Stimulated activated CD4-positive, alpha-beta T cell treated with anti-CD3 and anti-CD28 coated beads, Interleukin-1b, Interleukin-23, amount 100 ng/mL, for 24 hours (primary cell): ENCODE results near the gene DBF4.
"Not testable (repeated sequence)": the region's sequence is repeated elsewhere in the genome, so short reads cannot be mapped to it uniquely, and the experiment has no call there.

Source experiments
- DNase-seq, 4 experiments: peaks; one replicate each; pipeline ENCODE4 v3.0.0-alpha.2; 2020; ENCODE audit warnings: low read depth in 4 of 4, low spot score in 1 of 4

DBF4 gene

GRCh38 chr7:87882151-87882937 is 6.1 kb downstream of the DBF4 start:
- DNase-seq: no peak

GRCh38 chr7:87885018-87885417 is 8.7 kb downstream of the DBF4 start:
- DNase-seq: no peak

GRCh38 chr7:87886875-87887274 is 10.6 kb downstream of the DBF4 start:
- no peak for DNase-seq

- no peak for DNase-seq
Measured at GRCh38 chr7:87895363-87895762, 19.1 kb downstream of the DBF4 start.

DNA sequence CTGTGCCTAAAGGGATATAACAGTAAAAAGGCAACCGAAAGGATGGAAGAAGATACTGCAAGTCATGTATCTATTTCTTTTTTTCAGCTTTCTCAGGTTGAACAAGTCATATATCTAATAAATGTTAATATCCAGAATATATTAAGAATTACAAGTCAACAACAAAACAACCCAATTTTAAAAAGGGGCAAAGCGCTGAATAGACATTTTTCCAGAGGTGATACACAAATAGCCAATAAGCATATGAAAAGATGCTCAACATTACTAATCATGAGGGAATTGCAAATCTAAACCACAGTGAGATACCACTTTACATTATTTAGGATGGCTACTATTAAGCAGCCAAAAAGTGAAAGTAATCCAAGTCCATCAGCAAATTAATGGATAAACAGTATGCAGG is 23.0 kb downstream of the DBF4 start:
- no peak for DNase-seq

- DNase-seq: not testable (repeated sequence)
Measured at GRCh38 chr7:87907136-87907906, 31.0 kb downstream of the DBF4 start.

DNA sequence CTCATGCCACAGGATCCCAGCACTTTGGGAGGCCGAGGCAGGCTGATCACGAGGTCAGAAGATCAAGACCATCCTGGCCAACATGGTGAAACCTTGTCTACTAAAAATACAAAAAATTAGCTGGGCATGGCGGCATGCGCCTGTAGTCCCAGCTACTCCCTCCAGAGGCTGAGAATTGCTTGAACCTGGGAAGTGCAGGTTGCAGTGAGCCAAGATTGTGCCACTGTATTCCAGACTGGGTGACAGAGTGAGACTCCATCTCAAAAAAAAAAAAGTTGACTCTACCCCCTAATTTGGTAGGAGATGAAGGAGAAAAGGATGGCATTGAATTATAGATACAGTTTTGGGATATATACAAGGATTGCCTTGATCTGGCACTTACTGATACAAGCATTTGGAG is 32.5 kb downstream of the DBF4 start:
- DNase-seq: not testable (repeated sequence)

DNA sequence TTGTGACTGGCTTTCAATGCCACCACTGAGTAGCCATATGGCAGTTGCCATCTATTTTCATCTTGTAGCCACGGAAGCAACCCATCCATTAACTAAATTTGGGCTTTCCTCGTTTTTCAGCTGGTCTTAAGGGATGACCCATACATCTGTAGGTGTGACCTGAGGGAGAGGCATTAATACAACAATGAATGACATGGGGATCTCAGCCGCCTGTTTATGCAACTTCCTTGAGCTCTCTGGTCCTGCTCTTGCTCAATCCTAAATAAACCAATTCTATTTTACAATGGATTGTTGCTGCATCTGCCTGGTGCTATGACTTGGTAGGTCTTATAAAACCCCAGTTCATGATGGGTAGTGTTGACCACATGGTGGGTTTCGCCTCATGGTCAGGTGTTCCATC is 35.8 kb downstream of the DBF4 start:
- no peak for DNase-seq

- no peak for DNase-seq
Measured at GRCh38 chr7:87918740-87919139, 42.4 kb downstream of the DBF4 start.

DNA sequence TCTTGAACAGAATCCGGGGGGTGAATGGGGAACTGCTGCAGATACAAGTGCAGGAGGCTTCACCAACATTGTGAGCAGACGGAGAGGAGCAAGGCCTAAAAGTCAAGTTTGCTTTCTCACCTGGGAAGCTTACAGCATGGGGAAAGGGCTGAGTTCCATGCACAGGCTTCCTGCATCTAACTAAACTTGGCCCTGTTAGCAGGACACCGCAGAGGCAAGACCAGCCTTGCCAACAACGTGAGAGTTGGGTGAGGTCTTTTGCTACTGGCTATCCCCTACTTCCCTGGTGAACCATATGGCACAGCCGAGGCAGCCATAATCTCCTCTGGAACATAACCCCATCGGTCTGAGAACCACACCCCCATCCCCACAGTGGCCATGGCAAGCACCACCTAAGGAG is 43.6 kb downstream of the DBF4 start:
- no peak for DNase-seq

- DNase-seq: no peak
Measured at GRCh38 chr7:87920578-87920977, 44.3 kb downstream of the DBF4 start.

- not testable (repeated sequence) for DNase-seq
Measured at GRCh38 chr7:87922759-87923395, 46.6 kb downstream of the DBF4 start.

DNA sequence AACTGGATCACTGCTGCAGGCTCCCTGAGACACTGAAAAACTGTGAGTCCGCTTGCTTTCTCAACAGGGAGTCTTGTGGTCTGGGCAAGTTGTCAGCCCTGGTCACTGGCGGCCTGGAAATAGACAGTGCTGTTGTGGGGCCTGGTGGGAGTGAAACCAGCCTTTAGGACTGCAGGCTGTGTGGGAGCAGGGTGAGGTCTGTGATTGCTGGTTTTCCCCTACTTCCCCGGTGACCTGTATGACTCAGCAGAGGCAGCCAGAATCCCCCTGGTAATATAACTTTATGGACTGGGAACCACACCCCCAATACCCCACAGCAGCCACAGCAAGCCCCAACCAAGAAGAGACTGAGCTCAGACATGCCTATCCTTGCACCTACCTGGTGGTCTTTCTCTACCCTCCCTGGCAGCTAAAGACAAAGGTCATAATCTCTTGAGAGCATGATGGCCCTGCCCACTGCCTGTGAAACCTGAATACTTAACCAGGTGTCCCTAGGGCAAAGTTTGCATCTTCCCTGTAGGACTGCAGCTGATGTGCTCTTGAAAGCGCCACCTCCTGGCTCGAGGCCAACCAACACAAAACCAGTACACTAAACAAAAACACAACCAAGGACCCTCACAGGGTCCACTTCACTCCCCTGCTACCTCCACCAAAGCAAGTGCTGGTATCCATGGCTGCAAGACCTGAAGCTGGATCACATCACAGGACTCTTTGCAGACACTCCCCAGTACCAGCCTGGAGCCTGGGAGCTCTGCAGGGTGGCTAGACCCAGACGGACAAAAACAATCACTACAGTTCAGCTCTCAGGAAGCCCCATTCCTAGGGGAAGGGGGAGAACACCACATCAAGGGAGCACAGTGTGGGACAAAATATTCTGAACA is 50.5 kb downstream of the DBF4 start:
- no peak for DNase-seq

DNA sequence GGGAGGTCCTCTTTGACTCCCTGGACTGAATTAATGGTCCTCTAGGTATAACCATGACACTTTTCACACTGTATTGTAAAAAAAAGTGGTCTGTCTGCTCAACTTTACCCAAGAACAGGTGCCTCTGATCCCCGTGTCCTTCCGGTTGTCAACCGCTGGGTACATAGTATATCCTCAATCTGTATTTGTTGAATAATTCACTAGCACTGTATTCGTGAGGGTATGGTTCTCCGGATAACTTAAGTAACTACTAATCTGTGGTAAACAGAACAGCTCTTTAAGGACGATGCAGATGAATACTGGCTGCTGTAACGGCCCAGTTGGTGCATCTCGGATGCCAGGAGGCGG is 57.3 kb downstream of the DBF4 start:
- DNase-seq: no peak

GRCh38 chr7:87933953-87934698 is 57.8 kb downstream of the DBF4 start, which contains the start of gene ADAM22:
TSS of gene ADAM22 (plus strand) at chr7:87934251. CDS start at chr7:87934466, 215 bp downstream.
- DNase-seq: peak; percentile 37 to 70 (median 54)

GRCh38 chr7:87934699-87935383 is 58.5 kb downstream of the DBF4 start:
- no peak for DNase-seq

DNA sequence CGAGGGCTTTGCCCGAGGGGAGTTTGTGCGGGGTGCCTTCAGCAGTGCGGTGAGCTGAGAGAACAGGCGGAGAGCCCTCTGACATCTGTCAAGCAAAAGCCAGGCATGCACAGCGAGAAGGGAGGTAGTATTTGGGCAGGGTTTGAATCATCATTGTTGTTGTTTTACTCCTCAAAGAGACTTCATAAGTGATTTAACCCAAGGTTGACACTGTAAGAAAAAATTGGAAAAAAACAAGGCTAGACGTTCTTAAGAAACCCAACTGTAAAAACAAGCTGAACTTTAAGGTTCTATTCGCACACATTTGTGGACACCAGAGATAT is 59.1 kb downstream of the DBF4 start:
- DNase-seq: no peak

GRCh38 chr7:87941138-87941537 is 64.8 kb downstream of the DBF4 start:
- DNase-seq: no peak

GRCh38 chr7:87944547-87944946 is 68.3 kb downstream of the DBF4 start:
- DNase-seq: no peak

- not testable (repeated sequence) for DNase-seq
Measured at GRCh38 chr7:87945926-87946325, 69.6 kb downstream of the DBF4 start.
